Hematopoietic multipotent progenitor cell treated with erythropoietin and hydrocortisone succinate and interleukin-3 and kit ligand, for 4 days (in vitro differentiated cells): ENCODE results near the gene TTC7B.

ENCODE experiments used
- DNase-seq: peaks from one replicate; pipeline ENCODE4 v3.0.0-alpha.2; 2015

TTC7B gene

DNA sequence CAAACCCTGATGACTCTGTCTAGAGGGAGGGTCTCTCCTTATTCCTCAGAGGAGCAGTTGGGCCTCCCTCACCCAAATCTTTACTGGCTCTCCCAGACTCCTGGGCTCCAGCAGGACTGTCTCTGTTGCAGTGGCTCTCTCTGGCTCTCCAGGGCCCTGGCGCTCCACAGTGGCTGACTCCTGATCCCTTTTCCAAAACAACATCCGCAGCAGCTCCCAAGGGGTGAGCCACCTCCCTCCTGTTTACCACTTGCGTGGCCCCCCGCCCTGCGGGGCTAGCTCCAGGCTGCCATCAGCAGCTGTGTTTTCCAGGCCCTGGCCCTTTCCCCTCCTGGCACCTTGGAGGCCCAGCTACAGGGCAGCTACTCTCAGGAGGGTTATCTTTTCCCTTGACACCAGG lies 295.9 kb downstream of the TTC7B start:
- DNase-seq = no peak

DNA sequence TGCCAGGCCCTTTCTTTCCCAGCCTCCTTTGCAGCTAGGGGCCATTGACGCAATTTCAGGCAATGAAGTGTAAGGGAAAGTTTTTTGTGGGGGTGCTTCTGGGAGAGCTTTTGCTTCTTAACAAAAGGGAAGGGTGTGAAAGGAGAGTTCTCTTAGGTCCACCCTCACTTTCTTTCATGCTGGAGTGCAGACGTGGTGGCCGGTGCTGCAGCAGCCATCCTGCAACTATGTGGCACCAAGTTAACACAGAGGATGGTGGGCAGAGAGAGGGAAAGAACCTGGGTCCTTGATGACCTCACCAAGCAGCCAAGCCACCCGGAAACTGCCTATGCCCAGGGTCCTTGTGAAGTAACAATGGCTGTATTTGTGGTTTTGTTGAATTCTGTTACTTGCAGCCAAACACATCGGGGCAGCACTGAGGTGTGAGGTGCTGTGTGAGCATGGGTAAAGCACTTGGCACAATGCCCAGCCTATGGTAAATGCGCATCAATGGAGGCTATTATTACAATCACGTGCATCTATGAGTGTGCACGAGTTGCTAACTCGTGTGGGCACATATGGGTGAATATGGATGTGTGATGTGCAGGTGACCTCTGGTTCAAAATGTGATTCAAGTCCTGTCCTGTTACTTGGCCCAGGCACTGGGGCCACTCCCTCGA lies 296.8 kb downstream of the TTC7B start:
- no peak for DNase-seq

DNA sequence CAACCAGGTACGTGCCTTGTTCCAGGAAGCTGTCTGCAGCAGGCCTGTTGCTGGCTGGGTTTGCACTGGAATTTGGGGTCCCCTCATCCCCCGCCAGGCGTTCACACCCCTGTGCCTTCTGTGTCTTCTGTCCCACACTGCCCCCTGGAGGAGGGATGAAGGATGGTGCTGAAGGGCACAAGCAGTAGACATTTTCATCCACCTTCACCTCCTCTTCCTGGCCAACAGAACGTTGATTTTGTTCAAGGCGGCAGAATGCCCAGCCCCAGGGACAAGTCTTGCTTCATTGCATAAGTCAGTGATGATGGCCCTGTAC lies 297.3 kb downstream of the TTC7B start:
- peak; percentile 62 for DNase-seq

DNA sequence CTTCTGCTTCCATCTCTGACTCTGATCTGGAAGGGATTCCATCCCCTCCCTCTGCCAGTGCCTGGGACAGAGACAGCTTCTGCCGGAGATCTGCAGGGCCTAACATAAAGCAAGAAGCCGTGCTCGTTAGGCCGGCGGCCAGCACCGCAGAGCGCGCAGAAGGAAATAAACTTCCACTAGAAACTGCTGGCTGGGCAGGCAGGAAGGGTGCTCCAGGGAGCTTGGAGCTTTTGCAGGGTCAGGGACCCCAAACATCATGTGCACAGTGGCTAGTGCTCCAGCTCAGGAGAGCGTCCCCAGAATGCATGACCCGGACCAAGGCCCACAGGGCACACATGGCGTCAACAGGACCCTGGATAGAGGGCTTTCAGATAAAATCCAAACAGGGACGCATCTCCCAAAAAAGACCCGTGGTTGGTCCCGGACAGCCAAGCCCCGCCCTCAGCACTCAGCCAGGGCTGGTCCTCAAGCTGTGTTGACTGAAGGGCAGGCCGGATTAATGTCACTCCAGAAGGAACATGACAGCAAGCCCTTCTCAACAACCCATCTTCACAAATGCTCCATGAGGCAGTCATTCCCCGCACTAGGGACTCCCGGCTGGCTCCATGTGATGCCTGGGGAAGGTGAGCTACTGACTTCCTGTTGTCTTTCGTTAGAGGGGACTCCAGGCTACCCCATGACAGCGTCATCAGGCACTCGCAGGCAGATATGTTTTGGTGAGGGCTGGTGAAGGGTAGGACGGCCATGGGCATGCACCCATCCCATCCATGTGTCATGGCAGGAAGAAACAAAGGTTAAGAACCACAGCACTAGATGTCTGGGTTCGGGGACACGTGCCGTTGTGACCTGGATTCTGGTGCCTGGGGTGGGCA lies 297.9 kb downstream of the TTC7B start:
- no peak for DNase-seq

DNA sequence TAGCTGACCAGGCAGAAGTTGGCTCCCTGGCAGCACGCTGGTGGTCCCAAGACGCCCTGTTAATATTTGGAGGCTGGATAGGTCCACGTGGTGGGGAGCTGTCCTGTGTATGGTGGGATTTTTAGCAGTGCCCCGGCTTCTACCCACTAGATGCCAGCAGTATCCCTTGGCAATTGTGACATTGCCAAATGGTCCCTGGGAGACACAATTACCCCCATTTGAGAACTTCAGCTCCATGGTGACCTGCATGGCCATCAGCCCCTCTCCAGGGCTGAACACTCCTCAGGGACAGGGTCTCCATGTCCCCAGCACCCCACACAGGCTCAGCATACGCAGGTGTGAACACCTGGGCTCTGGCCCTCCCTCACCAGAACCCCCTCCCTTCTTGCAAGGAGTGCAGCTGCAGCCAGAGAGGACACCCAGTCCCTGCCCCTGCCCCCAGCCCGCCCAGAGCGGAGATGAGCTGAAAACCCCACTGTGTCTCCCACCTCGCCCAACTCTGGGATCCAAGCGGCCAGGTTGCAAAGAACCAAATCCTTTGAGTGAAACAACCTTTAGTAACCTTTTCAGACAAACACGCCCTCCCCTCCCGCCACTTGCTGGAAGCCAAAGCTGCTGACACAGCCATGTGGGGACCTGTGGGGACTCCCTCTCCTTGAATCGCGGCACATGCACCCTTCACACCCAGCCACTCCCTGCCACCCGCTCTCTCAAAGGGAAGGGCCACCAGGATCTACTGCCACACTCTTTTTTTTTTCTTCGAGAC lies 299.0 kb downstream of the TTC7B start:
- DNase-seq = no peak

DNA sequence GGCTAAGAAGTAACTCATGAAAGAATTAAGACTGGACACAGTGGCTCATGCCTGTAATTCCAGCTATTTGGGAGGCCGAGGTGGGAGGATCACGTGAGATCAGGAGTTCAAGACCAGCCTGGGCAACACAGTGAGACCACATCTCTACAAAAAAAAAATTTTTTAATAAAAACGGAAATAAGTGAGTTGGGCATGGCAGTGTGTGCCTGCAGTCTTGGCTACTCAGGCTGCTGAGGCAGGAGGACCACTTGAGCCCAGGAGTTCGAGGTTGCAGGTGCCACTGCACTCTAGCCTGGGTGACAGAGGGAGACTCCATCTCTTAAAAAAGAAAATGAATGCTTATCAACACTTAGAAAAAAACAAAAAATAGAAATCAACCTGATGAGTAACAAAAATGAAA lies 301.7 kb downstream of the TTC7B start:
- DNase-seq = no peak

DNA sequence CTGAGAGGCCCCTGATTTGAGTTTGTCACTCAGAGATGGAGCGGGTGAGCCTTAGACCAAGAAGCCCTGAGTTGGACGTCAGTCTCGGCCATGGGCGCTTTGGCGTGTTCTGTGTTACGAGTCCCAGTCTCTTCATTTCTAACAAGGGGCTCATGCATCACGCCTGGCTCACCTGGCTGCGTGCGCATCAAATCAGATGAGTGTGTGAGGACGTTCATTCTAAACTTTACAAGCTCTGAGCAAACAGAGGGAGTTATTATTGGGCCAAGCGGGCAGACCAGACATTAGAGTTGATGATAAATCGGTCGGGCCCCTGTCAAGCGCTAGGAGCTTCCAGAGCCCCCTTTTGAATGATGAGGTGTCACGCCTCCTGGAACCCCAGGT lies 302.2 kb downstream of the TTC7B start:
- no peak for DNase-seq

DNA sequence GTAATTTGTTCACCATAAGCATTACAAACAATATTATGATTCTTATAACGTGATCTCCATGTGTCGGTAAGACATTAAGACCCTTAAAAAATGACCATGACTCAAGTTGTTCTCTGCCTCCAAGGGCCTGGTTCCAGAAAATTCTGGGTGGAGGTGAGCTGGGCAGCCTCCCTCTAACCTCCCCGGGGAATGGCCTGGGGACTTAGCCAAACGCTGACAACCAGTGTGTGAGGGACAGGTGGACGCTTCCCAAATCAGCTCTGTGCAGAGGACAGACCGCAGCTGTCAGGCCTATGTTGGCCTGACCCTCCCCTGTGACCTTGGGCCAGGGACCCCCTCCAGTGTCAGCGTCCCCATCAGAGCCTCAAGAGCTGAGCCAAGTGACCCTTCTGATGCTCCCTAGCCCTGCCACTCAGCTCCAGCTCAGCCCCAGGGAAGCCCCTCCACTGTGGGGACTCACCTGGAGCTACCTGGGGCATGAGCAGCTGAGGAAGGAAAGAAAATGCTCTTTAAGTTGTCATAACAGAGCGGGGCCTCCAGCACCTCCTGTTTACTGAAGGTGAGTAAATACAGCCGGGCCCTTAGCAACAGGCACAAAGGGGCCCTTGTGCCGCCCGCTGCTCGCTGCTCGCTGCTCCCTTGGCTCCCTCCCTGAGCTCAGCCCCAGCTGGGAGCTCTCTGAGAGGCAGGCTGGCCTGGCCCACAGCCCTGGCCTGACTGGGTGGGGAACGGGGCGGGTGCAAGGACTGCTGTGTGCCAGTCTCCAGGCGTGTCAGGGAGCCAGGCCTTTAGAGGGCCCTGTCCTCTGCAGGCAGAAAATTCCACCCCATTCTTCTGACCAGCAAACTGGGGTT lies 302.8 kb downstream of the TTC7B start:
- DNase-seq = no peak

DNA sequence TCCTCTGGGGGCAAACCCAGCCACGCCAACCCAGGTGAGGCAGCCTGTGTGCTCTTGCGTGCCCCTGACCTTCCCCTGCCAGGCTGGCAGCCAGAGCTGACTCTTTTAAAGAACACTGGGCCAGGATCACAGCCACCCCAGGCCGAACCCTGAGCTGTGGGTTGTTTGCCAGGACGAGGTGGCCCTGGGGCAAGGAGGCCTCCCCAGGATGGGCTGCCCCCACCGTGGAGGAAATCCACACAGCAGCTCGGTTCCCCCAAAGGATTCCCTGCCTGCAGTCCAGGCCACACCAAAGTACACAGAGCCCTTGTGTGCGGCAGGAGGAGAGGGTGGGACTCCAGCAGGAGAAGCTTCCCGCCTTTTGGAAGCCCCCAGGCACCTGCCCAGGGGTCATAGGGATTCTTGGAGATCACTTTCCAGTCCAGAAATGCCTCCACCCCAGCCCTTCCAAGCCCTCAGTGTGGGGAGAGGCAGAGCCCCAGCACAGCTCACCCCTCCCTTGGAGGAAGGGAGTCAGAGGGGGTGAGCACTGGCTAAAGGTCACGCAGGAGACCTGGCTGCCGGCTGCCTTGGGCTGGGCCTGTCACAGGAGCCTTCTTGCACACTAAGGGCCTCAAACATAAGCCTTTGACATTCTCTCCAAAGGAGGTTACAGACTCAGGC lies 303.8 kb downstream of the TTC7B start:
- DNase-seq = no peak

DNA sequence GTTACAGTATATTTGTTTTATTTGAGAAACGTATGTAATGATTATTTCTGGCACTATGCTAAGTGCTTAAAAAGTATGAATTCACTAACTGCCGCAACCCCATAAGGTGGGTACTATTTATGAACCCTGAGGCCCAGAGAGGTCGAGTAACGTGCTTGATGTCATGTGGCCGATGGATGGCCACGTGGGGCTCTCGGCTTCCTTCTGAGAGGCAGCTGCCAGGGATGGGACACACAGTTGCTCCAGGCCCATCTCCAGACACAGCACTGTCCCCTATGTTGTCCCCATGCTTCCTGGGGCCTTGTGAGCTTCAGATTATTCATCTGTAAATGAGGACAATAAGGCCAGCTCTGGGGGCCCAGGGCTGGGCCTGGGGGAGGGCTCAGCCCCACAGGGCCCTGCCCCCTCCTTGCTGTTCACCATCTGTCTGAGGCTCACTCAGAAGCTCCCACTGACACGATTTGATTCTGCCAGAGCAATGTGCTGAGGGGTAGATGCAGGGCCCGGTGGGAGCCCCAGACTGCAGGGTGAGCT lies 304.4 kb downstream of the TTC7B start:
- DNase-seq = no peak

DNA sequence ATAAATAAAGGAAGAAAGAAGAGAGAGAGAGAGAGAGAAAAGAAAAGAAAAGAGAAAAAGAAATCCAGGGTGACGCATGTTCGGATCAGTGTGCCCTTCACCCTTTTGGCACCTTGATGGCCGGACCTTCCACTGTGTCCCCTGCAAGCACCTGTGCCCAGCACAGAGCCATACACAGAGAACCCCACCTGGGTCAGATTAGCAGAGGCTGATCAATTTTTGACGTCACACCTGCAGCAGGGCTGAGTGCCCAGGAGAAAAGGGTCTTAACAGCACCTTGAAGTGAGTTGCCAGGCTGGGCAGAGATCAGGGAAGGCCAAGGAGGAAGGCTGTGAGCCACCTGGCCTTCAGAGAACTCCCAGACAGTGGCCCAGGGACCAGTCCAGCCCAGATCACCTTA lies 305.0 kb downstream of the TTC7B start:
- no peak for DNase-seq

DNA sequence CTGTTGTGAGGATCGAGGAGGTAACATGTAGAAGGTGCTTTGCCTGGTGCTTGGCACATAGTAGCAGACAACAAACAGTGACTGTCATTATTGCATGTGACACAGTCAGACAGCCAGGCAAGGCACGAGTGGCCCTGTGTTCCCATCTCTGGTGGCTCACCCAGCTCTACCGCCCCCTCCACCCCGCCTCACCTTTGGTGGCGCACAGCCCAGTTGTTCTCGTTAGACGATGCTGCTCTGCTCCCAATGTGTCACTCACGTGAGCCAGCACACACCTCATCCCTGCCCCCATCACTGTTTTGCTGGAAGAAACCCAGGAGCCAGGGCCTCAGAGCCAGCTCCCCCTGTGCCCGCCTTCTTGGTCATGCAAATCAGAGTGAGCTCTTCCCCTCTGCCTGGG lies 306.1 kb downstream of the TTC7B start:
- no peak for DNase-seq

DNA sequence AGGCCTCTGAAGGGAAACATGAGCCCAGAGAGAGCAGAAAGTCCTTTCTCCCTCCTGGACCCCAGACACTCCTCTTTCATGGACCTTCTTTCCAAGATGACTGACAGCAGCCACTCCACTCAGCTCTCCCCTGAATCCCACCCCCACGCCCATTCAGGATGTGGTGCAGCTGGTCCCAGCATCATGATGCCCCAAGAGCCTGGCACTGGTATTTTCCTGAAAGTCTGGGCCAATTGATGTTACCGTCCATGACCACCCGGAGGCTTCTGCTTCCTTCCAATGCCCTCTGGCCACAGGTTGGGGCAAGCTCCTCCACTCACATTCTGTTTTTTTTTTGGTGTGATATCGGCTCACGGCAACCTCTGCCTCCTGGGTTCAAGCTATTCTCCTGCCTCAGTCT lies 306.8 kb downstream of the TTC7B start:
- DNase-seq = peak; percentile 44

DNA sequence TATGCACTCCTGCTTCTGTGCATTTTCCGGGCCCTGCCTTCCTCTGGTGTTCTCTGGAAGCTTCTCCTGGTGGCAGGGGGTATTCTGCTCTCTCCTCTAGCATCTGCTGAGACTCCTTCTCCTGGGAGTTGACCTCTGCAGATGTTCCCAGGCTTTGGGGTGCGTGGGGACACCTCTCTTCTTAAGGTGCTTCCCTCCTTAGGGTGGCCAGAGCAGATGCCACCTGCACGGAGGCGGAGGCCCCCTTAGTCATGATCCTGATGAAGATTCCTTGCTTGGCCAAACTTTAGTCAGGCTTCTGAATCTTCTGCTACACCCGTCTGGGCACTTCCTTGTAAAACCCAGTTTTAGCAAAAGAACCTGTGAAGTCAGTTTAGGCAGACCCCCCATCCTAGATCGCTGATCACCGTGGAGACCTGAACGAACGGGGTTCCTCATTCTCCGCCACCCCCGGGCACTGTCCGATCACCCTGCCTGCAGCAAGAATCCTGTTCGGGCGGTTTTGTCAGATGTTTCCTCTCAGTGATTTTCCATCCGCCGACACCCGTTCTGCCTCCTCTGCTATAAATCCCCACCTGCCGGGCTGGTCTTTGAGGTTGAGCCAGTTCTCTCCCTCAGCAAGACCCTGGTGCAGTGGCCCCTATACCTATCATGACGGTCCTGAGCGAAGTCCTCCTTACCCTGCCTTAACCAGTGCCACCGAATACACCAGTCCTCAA lies 307.5 kb downstream of the TTC7B start:
- peak; percentile 67 for DNase-seq

DNA sequence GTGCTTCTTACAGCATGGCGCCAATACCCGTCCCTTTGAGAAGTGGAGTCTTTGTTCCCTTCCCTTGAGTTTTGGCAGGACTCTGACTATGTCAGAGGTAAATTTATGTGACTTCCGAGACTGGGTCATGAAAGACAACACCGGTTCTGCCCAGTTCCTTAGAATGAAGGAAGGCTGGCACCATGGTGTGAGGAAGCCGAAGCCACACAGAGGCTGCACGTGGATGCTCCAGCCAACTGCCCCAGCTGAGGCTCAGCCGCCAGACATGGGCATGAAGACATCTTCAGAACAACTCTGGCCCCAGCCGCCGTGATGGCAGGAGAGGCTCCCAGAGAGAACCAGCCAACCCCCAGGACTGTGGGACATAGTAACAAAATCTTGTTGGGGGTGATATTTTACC lies 308.2 kb downstream of the TTC7B start:
- DNase-seq = no peak

DNA sequence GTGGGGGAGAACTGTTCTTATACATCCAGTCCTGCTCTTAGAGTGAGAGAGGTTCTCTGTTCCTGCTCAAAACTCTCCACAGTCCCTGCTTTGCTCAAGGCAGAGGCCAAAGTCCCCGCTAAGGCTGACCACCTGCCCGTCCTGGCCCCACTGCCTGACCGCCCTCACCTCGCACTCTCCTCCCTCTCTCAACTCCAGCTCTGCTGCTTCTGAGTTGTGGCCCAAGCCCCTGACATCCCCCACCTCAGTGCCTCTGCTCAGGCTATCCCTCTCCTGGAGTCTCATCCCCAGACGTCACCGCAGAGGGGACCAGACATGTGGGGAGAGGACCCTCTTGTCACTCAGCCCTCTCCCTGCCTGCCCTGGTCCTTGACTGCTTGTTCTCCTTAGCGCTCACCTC lies 308.8 kb downstream of the TTC7B start:
- no peak for DNase-seq

DNA sequence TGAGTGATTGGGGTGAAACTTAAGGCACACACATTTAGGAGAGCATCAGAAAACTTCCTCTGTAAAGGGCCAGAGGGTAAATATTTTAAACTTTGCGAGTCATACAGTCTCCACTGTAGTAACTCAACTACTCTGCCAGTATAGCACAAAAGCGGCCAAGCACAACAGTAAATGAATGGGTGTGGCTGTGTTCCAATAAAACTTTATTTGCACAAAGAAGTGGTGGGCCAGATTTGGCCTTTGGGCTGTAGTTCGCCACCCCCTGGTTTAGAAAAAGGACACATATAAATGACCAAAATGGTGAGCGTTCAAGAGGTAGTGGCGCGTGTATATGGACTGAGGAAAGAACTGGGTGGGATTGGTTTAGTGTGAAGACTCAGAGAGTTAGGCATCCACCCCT lies 309.5 kb downstream of the TTC7B start:
- no peak for DNase-seq

DNA sequence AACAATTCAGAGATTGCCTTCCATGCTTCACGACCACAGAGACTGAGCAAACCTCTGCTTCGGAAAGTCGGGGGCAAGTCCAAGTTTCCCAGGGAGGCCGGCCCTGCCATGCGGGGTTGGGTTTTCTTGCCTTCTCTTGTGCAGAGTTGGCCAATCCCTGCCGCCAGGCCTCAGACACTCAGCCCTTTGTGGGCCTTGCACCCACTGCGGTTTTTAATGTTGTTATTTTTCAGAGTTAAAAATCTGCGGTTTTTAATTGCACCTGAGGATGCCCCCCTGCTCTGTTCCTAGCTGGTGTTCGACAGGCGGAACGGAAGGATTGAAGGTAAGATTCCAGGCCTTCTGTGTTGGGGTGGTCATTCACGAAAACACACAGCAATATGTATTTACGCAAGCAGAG lies 310.7 kb downstream of the TTC7B start:
- DNase-seq = no peak

DNA sequence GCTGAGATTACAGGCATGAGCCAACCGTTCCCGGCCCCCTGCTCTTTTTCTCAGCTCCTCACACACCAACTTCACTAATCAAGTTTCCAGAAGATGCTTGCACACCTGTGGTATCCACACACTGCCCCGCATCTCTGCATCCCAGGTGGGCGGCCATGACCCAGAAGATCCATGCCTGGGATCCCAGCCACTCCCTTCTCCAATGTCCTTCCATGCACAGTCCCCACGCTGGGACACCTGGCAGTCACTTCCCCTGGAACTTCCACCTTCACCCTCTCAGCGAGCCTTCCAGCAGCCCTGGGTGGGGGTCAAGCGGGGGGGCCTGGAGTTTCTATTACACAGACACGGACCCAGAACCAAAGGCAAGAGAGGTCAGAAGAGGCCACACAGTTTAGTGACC lies 311.6 kb downstream of the TTC7B start:
- no peak for DNase-seq

DNA sequence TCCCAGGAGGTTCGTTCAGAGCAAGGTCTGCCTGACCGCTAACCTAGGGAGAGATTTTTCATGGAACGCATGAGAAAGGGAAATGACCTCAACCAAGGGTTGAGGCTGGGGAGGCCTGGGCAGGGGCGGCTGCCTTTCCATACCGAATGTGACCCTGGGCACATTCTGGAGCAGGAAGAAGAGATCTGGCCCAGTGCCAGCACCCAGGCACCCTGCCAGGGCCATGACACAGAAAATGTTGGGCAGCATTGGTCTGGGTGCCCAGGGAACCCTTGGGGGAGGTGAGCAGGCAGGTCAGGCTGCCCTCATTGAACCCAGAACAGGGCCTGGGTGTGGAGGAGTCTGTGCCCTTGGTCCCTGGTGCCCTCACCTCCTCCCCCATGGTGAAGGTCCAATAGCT lies 312.6 kb downstream of the TTC7B start:
- no peak for DNase-seq

DNA sequence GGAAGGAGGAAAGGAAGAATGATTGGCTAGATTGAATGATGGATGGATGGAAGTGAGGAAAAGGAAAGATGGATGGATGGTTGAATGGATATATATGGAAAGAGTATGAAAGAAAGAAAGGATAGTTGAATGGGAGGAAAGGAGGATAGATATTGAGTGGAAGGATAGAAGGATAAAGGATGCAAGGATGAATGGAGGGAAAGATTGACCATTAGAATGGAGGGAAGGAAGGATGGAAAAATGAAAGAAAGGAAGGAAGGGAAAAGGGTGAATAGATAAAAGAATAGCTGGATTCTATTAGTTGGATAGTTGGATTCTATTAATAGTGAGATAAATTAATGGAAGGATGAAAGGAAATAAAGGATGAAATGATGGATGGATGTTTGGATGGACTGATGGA lies 313.5 kb downstream of the TTC7B start:
- no peak for DNase-seq
